ENCODE results near the gene MAP2K5.
"Not testable (repeated sequence)": the region's sequence is repeated elsewhere in the genome, so short reads cannot be mapped to it uniquely, and the experiment has no call there.

Gene MAP2K5

DNA sequence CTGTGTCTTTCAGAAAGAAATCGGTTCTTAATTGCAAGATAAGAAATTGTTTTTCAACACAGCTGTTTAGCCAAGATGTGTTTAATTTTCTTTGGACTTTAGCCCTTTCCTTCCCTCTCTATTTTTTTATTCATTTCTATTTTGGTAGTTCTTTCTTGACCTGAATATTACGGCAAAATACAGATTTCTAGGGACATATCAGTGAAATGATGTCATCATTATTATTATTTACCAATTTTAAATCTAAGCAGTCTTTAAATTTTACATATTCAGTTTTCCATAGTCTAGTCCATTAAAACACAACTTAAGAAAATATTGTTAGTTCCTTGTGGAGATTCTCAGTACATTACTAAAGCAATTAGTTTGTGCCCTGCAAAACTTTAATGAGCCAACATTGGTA is 104.3 kb downstream of the MAP2K5 start:
- TF ChIP-seq, protein P1, sequence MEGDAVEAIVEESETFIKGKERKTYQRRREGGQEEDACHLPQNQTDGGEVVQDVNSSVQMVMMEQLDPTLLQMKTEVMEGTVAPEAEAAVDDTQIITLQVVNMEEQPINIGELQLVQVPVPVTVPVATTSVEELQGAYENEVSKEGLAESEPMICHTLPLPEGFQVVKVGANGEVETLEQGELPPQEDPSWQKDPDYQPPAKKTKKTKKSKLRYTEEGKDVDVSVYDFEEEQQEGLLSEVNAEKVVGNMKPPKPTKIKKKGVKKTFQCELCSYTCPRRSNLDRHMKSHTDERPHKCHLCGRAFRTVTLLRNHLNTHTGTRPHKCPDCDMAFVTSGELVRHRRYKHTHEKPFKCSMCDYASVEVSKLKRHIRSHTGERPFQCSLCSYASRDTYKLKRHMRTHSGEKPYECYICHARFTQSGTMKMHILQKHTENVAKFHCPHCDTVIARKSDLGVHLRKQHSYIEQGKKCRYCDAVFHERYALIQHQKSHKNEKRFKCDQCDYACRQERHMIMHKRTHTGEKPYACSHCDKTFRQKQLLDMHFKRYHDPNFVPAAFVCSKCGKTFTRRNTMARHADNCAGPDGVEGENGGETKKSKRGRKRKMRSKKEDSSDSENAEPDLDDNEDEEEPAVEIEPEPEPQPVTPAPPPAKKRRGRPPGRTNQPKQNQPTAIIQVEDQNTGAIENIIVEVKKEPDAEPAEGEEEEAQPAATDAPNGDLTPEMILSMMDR (IDR thresholded peaks at IDR 0.05; ENCODE audit: low read depth, low read length) = no peak
- no peak for TF ChIP-seq MYC (IDR thresholded peaks at IDR 0.05; ENCODE audit: low read depth, low read length)
- TF ChIP-seq, protein P2, sequence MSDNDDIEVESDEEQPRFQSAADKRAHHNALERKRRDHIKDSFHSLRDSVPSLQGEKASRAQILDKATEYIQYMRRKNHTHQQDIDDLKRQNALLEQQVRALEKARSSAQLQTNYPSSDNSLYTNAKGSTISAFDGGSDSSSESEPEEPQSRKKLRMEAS (IDR thresholded peaks at IDR 0.05; ENCODE audit: low read depth, low read length) = no peak
- TF ChIP-seq POLR2A (IDR thresholded peaks at IDR 0.05; ENCODE audit: extremely low read depth, insufficient read length) = no peak
- no peak overlapping the region for H3K4me3 ChIP-seq (ENCODE audit: low read depth, low read length)
- DNase-seq (ENCODE audit: low read depth) = no peak

DNA sequence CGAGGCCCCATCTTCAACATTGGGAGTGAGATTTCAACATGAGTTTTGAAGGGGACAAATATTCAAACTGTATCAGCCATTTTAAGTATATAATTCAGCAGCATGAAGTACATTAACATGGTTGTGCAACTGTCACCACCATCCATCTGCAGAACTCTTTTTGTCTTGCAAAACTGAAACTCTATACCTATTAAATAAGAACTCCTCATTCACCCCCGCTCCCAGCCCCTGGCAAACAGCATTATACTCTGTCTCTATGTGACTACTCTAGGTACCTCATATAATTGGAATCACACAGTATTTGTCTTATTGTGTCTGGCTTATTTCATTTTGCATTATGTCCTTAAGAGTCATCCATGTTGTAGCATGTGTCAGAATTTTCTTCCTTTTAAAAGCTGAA is 110.1 kb downstream of the MAP2K5 start:
- peak; percentile 8 for DNase-seq (ENCODE audit: low read depth)
- TF ChIP-seq MYC (IDR thresholded peaks at IDR 0.05; ENCODE audit: low read depth, low read length) = no peak
- no peak overlapping the region for H3K4me3 ChIP-seq (ENCODE audit: low read depth, low read length)

DNA sequence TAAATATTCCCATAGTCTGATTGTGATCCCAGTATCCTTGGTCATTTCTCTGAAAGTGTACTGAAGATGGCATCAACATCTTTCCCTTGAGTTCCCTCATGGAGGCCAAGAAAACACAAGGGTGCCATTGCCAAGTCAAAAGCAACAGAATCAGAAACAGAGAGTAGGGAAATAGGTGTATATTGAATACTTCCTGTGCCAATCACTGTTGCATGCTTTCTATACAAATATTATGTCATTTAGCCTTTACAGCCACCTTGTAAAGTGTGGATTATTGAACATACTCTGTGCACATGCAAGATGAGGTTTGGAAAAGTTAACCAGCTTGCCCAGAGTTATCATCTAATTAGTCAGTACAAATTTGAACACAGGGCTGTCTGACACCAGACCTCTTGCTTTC is 117.9 kb downstream of the MAP2K5 start:
- TF ChIP-seq, protein P2 (IDR thresholded peaks at IDR 0.05; ENCODE audit: low read depth, low read length) = no peak
- no peak for TF ChIP-seq MYC (IDR thresholded peaks at IDR 0.05; ENCODE audit: low read depth, low read length)
- TF ChIP-seq, protein P1 (IDR thresholded peaks at IDR 0.05; ENCODE audit: low read depth, low read length) = no peak
- TF ChIP-seq POLR2A (IDR thresholded peaks at IDR 0.05; ENCODE audit: extremely low read depth, insufficient read length) = no peak
- no peak for DNase-seq (ENCODE audit: low read depth)
- H3K4me3 ChIP-seq (ENCODE audit: low read depth, low read length) = no peak overlapping the region

DNA sequence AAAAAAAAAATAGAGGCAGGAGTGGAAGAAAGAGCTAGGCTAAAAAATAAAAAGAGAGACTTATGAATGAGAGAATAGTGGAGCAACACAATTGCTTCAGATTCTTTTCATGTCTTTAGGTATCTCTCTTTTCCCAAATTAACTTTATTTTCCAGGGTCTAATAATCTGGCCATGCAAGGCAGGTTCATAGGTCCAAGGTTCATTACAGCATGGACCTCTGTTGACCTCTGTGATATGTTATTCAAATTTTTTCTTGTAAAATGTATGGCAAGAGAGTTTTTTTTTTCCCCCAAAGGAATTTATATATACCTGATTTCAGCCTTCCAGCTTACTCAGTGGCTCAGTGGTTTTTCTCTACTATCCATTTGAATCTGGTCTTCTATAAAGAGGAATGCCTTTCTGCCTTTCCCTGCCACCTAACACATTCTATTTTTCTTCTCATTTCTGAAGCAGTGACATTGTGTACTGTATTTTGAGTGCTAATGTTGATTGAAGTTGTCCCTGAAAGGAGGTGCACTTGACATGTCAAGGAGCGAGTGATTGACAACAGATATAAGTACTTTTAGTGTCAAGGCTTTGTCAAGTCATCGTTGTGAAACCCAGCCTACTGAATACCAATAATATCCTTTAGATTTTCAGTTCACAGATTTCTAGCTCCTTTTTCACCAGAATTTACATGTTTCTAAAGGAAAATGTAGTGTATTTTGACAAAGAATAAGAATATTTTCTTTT is 118.5 kb downstream of the MAP2K5 start:
- TF ChIP-seq MYC (IDR thresholded peaks at IDR 0.05; ENCODE audit: low read depth, low read length) = no peak
- TF ChIP-seq, protein P1 (IDR thresholded peaks at IDR 0.05; ENCODE audit: low read depth, low read length) = no peak
- TF ChIP-seq POLR2A (IDR thresholded peaks at IDR 0.05; ENCODE audit: extremely low read depth, insufficient read length) = no peak
- TF ChIP-seq, protein P2 (IDR thresholded peaks at IDR 0.05; ENCODE audit: low read depth, low read length) = no peak
- DNase-seq (ENCODE audit: low read depth) = no peak
- no peak overlapping the region for H3K4me3 ChIP-seq (ENCODE audit: low read depth, low read length)

DNA sequence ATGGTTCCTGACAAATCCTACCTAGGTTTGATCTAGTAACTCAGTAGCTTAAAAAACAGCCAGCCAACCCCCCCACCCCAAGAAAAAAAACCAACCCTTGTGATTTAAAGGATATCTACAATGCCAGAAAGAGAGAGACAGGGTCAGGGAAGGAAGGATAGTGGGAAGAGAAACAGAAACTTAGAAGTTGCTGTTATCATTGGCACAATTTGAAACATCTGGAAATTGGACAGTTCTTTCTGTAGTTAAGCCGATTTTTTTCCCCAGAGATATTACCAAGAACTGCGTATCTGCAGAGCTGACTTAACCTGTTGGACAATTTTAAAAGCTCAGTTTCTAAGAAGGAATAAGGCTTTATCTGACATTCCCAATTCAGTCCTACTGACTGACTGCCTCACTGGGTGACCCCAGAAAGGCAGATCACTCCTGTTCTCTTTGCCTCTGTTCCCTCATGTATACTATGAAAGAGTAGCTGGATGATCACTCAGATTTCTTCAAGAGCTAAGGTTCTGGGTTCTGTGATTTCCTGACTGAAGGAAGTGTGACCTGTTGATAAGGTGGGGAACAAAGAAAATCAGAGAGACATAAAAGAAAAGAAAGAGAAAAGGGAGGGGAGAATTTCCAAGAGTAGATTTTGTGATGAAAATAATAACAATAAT is 128.3 kb downstream of the MAP2K5 start:
- DNase-seq (ENCODE audit: low read depth) = no peak
- TF ChIP-seq, protein P1 (IDR thresholded peaks at IDR 0.05; ENCODE audit: low read depth, low read length) = no peak
- H3K4me3 ChIP-seq (ENCODE audit: low read depth, low read length) = no peak overlapping the region

DNA sequence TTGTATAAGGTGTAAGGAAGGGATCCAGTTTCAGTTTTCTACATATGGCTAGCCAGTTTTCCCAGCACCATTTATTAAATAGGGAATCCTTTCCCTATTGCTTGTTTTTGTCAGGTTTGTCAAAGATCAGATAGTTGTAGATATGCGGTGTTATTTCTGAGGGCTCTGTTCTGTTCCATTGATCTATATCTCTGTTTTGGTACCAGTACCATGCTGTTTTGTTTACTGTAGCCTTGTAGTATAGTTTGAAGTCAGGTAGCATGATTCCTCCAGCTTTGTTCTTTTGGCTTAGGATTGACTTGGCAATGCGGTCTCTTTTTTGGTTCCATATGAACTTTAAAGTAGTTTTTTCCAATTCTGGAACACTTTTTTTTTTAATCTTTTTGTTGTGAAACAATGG is 130.3 kb downstream of the MAP2K5 start:
- not testable (repeated sequence) for DNase-seq (ENCODE audit: low read depth); H3K4me3 ChIP-seq (ENCODE audit: low read depth, low read length)

DNA sequence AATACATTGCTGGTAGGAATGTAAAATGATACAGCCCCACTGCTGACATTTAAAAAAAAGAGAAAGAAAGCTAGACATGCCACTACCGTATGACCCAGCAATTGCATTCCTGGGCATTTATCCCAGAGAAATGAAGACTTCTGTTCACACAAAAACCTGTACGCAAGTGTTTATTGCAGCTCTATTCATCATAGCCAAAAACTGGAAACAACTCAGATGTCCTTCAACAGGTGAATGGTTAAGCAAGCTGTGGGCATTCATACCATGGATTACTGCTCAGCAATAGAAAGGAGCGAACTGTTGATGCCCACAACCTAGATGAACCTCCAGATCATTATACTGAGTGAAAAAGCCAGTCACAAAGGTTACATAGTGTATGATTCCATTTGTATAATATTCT is 132.5 kb downstream of the MAP2K5 start:
- DNase-seq (ENCODE audit: low read depth) = no peak
- TF ChIP-seq POLR2A (IDR thresholded peaks at IDR 0.05; ENCODE audit: extremely low read depth, insufficient read length) (no peak), MYC (IDR thresholded peaks at IDR 0.05; ENCODE audit: low read depth, low read length) (no peak)
- TF ChIP-seq, protein P2 (IDR thresholded peaks at IDR 0.05; ENCODE audit: low read depth, low read length) = no peak
- TF ChIP-seq, protein P1 (IDR thresholded peaks at IDR 0.05; ENCODE audit: low read depth, low read length) = no peak

More for the DNA sequence above, 132.5 kb downstream of the MAP2K5 start:
- H3K4me3 ChIP-seq (ENCODE audit: low read depth, low read length) = no peak overlapping the region
